ENCODE measurements around the gene CRISP3.

- TF ChIP-seq REST (IDR thresholded peaks at IDR 0.05; ENCODE audit: low read depth) (no peak), YY1 (IDR thresholded peaks at IDR 0.05; ENCODE audit: low read depth) (no peak), CEBPB (IDR thresholded peaks at IDR 0.05) (no peak), TAF1 (IDR thresholded peaks at IDR 0.05; ENCODE audit: low read depth) (no peak), TEAD4 (IDR thresholded peaks at IDR 0.05) (no peak), CREB1 (IDR thresholded peaks at IDR 0.05; ENCODE audit: low read depth) (no peak), TCF12 (IDR thresholded peaks at IDR 0.05; ENCODE audit: low read depth) (no peak), EGR1 (IDR thresholded peaks at IDR 0.05) (no peak), RAD21 (IDR thresholded peaks at IDR 0.05; ENCODE audit: low read depth) (no peak), NFIC (IDR thresholded peaks at IDR 0.05) (no peak), EP300 (IDR thresholded peaks at IDR 0.05; ENCODE audit: borderline replicate concordance) (no peak), ZBTB7A (IDR thresholded peaks at IDR 0.05; ENCODE audit: low read depth) (no peak)
- TF ChIP-seq, protein P1, sequence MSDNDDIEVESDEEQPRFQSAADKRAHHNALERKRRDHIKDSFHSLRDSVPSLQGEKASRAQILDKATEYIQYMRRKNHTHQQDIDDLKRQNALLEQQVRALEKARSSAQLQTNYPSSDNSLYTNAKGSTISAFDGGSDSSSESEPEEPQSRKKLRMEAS (IDR thresholded peaks at IDR 0.05), result no peak
- TF ChIP-seq, protein P2, sequence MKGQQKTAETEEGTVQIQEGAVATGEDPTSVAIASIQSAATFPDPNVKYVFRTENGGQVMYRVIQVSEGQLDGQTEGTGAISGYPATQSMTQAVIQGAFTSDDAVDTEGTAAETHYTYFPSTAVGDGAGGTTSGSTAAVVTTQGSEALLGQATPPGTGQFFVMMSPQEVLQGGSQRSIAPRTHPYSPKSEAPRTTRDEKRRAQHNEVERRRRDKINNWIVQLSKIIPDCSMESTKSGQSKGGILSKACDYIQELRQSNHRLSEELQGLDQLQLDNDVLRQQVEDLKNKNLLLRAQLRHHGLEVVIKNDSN (IDR thresholded peaks at IDR 0.05), result no peak
Measured at GRCh38 chr6:49720372-49720771, 23.8 kb downstream of the CRISP3 start.

Data from Ishikawa (cell line).